ENCODE data around the gene CHST11.

Gene CHST11

DNA sequence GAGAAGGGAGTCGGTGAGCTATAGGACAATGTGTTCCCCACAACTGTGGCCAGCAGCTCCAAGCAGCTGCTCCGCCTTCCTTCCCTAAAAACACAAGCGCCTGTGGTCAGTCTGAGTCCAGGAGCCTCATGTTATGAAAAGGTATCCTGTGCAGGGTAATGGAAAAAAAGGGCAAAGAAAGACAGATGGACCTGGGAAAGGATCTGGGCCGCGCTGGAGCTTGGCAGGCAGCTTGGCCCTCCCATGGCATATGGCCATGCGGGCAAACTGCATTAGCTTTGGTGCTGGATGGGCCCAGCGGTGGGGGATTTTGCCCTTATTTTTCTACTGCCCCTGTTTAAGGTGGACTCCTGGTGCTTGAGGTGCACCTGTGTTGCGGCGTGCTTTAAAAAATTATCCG, 23.7 kb upstream of the CHST11 start:
- DNase-seq (ENCODE audit: low read depth), result no peak

- no peak for DNase-seq (ENCODE audit: low read depth)
Measured at GRCh38 chr12:104434129-104434528, 22.6 kb upstream of the CHST11 start.

DNA sequence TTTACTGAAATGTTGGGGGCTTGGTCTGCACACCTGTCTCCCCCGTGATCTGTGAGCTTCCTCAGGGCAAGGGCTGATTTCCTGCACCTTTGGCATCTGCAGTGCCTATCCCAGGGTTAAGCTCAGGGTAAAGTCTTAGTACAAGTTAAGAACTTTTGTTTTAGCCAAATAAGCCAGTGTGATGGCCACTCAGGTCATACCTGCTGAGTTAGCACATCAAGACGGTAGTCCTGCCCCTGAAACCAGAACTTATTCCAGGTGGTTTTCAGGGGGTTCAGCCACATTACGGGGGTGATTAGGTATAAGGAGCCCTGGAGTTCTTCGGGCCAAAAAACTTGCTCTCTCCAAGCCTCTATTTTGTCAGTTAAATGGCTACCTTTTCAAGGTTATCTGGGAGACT, 21.6 kb upstream of the CHST11 start:
- no peak for DNase-seq (ENCODE audit: low read depth)

GRCh38 chr12:104435765-104436164, 21.0 kb upstream of the CHST11 start:
- no peak for DNase-seq (ENCODE audit: low read depth)

DNA sequence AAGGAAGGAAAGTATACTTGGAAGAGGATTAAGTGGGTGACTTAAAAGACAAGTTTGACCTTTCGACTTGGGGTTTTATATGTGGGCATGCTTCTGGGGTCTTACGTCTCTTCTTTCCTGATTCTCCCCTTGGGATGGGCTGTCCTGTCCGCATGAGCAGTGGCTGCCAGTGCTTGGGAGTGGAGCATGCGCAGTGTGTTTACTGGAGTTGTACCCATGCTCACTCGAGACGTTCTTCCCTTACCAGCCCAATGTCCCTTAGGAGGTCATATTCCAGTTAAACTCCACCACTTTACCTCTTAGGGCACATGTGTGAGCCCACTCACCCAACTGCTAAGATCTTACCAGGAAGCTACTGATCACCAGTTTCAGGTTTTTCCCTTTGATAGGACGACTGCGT, 20.0 kb upstream of the CHST11 start:
- DNase-seq (ENCODE audit: low read depth), result no peak

GRCh38 chr12:104438134-104438533, 18.6 kb upstream of the CHST11 start:
- no peak for DNase-seq (ENCODE audit: low read depth)

GRCh38 chr12:104439137-104439536, 17.6 kb upstream of the CHST11 start:
- DNase-seq (ENCODE audit: low read depth), result no peak

DNA sequence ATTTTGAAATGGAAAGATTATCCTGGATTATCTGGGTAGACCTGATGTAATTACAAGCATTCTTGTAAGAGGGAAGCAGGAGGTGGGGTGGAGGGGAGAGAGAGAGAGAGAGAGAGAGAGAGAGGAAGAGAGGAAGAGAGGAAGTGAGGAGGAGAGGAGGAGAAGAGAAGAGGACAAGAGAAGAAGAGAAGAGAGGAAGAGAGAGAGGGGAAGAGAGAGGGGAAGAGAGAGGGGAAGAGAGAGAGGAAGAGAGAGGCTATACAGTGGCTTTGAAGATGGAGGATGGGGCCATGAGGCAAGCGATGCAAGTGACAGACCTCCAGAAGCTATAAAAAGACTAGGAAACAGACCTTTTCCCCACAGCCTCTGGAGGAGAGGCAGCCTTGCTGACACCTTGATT, 13.7 kb upstream of the CHST11 start:
- no peak for DNase-seq (ENCODE audit: low read depth)

DNA sequence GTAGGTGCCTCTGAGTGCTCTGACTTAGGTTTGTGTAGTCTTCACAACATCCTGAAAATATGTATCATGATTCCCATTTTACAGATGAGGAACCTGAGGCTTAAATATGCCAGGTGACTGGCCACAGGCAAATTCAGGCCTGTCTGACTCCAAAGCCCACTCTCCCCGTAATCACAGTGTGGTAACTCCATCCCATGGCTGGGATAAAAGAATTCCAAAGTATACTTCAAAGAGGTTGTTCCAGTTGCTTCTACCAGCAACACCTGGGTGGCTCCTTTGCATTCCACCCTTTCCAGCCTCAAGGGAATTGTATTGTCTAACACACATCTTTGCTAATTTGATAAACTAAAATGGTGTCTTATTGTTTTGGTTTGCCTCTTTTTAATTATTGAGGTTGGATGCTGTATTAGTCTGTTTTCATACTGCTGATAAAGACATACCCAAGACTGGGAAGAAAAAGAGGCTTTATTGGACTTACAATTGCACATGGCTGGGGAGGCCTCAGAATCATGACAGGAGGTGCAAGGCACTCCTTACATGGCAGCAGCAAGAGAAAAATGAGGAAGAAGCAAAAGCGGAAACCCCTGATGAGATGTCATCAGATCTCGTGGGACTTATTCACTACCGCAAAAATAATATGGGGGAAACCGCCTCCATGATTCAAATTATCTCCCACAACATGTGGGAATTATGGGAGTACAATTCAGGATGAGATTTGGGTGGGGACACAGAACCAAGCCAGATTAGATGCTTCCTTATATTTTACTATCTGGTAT, 9.9 kb upstream of the CHST11 start:
- DNase-seq (ENCODE audit: low read depth), result no peak

DNA sequence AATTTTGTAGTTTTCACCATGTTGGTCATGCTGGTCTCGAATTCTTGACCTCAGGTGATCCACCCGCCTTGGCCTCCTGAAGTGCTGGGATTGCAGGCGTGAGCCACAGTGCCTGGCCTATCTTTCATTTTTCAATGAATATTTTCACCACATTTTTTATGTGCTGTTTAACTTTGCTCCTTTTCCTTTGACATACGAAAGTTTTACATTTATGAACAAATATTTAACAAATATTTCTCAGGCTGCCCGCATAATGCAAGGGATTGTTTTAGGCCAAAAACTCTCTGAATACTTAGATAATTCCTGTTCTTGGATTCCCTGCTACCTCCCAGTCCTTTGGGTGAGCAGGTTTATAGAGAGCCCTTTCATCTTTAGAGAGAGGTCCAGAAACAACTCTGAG, 8.7 kb upstream of the CHST11 start:
- no peak for DNase-seq (ENCODE audit: low read depth)

- DNase-seq (ENCODE audit: low read depth), result no peak
Measured at GRCh38 chr12:104448451-104448850, 8.3 kb upstream of the CHST11 start.

DNA sequence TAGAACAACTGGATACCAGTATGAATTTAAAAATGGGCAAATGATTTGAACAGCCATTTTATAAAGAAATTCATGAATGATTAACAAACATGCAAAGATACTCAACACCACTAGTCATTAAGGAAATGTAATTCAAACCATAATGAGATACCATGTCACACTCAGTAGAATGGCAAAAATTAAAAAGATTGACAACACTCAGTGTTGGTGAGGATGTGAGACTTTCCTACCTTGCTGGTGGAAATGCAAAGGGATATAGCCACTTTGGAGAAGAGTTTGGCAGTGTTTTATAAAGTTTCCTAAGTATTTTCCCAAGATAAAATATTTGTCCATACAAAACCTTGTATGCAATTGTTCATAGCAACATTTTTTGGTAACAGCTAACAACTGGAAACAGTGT, 6.0 kb upstream of the CHST11 start:
- DNase-seq (ENCODE audit: low read depth), result no peak

DNA sequence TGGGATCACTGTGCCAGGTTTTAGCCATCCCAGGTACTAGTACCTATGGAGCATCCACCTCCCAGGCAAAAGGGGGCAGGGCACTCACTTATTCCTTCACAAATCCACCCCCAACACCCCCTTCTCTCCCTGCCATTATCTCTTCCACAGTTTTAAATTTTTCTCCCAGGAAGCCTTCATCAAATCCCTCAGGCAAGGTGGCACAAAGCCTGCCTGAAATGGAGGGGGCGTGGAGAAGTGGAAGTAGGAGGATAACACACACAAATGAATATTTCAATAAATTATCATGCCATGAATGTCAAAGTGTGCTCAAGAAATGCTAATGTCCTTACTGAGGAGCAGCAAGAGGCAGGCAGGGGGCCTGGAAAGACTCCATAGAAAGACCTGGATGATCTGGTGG, 4.7 kb upstream of the CHST11 start:
- no peak for DNase-seq (ENCODE audit: low read depth)

DNA sequence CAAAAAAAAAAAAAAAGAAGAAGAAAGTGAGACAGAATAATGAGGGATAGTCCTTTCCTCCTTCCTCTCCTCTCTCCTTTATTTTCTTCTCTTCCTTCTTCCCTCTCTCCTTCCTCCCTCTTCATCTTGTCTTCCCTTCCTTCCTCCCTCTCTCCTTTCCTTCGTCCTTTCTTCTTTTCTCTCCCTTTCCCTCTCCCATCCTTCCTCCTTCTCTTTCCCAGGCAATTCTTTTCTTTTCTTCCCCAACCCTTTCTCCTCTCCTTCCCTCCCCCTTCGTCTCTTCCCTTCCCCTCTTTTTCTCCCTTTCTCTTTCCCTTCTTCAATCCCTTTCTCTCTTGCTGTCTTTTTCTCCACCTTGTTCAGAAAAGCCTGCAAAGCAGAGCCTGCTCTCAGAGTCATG, 3.6 kb upstream of the CHST11 start:
- no peak for DNase-seq (ENCODE audit: low read depth)

- no peak for DNase-seq (ENCODE audit: low read depth)
Measured at GRCh38 chr12:104454997-104455396, 1.8 kb upstream of the CHST11 start.

GRCh38 chr12:104455578-104456416, 951 bp upstream of the CHST11 start:
- no peak for DNase-seq (ENCODE audit: low read depth)

GRCh38 chr12:104456950-104457745, 400 bp downstream of the CHST11 start:
- DNase-seq (ENCODE audit: low read depth), result peak; percentile 59

GRCh38 chr12:104457746-104458693, 1.3 kb downstream of the CHST11 start:
- no peak for DNase-seq (ENCODE audit: low read depth)

DNA sequence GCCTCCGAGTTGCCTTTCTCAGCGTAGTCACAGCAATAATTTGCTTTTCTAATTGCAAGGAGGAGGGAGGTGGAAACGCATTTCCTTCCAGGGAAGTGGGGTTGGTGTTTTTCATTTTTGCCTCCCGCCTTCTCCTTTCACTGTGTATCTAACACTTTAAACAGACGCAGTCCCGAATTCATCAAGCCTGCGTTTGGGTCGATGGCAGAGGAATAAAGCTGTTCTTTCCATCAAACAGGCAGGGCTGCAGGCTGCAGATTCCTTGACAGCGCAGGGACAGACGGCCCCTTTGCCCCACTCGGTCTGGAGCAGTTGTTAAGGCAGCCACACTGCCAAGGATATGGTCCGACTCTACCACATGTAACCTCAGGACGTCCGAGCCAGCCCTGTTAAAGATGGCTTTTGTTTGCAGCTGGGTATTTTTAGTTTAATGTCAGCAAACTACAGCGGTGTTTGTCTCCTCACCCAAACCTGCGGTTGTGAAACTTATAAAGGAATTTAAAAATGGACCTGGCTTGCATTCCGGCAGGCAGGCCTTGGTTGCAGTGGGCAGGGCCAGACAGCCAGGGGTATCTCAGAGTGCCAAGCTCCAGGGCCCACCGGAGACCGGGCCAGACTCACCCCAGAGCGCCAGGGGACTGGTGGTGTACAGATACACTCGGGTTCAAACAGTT, 2.1 kb downstream of the CHST11 start:
- DNase-seq (ENCODE audit: low read depth), result peak; percentile 36

DNA sequence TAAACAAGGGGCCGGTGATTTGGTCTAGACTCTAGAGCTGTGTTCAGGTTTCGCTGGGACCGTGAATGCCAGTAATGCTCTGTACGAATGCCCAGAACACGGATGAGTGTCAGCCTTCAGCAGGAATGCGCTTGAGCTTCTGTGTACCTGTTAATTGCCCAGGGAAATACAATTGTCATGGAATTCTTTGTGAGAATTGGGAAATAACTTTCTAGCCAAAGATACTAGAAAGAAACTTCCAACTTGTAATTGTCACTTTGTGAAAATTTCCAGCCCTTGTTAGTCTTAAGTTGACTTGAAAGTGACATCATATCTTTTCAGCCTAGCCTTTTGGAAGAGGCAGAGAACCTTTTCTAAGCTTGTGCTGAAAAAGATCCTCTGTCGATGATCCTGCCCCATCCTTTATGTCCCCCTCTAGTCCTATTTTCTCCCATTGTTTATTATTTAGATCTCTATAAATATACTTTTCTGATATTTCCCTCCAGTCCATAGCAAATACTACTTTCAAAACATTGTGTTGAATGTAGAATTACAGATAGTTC, 2.7 kb downstream of the CHST11 start:
- DNase-seq (ENCODE audit: low read depth), result no peak

Measured in fibroblast of gingiva (primary cell).